NB4 (cell line): Measurements from ENCODE around the gene SCGB1D4.

Experiments
- CTCF ChIP-seq: IDR thresholded peaks from one replicate; pipeline ENCODE4 v1.5.1; 2012; ENCODE audit warnings: low read depth, low read length
- MAX ChIP-seq: IDR thresholded peaks from 2 replicates; pipeline ENCODE4 v1.6.1; 2011; ENCODE audit warnings: low read depth, low read length
- MYC ChIP-seq: IDR thresholded peaks from 2 replicates; pipeline ENCODE4 v1.6.1; 2011; ENCODE audit warnings: low read depth, low read length
- POLR2A ChIP-seq: IDR thresholded peaks from 2 replicates; pipeline ENCODE4 v1.6.1; 2011; ENCODE audit warnings: mild to moderate bottlenecking; ENCODE audit not compliant: insufficient read length; ENCODE audit errors: extremely low read depth

- TF ChIP-seq POLR2A (no peak), CTCF (no peak), MAX (no peak), MYC (no peak)
Measured at GRCh38 chr11:62295504-62295903, 3.4 kb downstream of the SCGB1D4 start.
